Glomerular endothelial cell (primary cell): Measurements from ENCODE around the gene CCDC148. TPM values are rescaled to one million over a fixed set of nuclear protein-coding genes. Genes with fewer than 3 reads are reported as not detected.
"Not testable (repeated sequence)": the region's sequence is repeated elsewhere in the genome, so short reads cannot be mapped to it uniquely, and the experiment has no call there.

Source experiments
- DNase-seq: peaks from one replicate; pipeline ENCODE4 v3.0.0-alpha.2; 2011; ENCODE audit warnings: low read depth, low spot score; ENCODE audit errors: extremely low read depth
- total RNA-seq: library from RNA; depleted of rRNA; stranded (reverse); fragments of >200 nt; gene quantifications from 2 replicates; pipeline ENCODE4 v1.2.3, GENCODE V29; 2015

CCDC148 gene
- total RNA-seq, 1 donor from 2014 or later: 0.35 TPM

DNA sequence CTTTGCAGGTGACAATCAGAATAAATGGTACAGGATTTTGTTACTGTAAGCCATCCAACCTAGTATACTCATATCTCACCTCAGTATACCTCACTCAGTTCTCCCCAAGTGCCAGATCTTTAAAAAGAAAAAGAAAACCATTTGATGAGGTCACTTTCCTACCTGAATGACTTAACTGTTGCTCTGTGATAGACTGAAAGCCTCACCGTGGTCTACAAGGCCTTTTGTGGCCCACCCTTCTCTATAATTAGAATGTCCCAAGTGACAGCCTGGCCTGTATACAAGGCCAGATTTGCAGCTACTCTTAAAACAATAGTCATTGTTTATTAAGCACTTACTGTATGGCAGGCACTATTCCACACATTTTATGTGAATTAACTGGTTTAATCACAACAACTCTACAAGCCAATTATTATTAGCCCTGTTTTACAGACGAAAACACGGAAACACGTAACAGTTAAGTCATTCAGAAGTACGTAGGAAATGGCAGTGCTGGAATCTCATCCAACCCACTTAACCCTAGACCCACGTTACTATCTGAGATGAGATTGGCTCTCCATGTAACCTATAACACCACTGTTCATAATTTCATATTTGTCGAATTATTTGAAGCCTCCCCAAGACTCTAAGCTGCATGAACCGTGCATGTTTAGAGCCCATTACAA lies 28.5 kb upstream of the CCDC148 start:
- peak; percentile 36 for DNase-seq

DNA sequence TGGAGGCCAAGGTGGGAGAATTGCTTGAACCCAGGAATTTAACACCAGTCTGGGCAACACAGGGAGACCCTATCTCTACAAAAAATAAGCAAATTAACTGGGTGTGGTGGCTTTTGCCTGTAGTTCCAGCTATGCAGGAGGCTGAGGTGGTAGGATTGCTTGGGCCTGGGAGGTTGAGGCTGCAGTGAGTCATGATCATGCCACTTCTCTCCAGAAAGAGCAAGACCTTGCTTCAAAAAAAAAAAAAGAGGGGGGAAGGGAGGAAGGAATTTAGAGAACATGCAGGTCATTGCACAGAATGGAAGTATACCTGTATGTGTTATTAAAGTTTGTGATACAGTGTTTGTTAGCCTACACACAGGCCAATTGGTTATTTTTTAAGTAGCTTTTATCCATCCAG lies 26.0 kb upstream of the CCDC148 start:
- no peak for DNase-seq

DNA sequence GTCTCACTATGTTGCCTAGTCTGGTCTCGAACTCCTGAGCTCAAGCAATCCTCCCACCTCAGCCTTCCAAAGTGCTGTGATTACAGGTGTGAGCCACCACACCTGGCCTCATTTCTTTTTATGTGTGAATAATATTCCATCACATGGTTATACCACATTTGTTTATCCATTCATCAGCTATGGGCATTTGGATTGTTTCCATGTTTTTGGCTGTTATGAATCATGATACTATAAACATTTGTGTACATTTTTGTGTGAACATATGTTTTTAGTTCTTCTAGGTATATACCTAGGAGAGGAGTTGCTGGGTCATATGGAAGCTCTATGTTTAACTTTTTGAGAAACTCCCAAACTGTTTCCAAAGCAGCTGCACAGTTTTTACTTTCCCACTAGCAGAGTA lies 24.6 kb upstream of the CCDC148 start:
- DNase-seq: no peak

DNA sequence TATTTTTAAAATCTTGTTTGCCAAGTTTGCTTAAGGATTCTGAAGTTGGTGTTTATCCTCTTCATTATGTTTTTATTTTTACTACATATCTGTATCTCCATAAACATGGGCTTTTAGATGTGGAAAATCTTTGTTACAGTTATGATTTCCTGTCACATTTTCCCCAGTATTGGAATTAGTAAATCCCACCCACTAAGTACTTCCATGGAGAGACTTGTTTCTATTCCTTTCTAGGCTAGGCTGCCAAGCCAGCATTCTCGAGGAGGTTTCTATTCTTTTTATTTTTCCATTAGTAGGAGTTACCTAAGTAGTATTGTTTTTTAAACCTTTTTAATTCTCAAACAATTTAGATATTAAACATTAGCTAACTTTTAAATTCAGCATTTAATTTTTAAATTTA lies 22.3 kb upstream of the CCDC148 start:
- no peak for DNase-seq

GRCh38 chr2:158478237-158478636 lies 21.7 kb upstream of the CCDC148 start:
- DNase-seq: no peak

DNA sequence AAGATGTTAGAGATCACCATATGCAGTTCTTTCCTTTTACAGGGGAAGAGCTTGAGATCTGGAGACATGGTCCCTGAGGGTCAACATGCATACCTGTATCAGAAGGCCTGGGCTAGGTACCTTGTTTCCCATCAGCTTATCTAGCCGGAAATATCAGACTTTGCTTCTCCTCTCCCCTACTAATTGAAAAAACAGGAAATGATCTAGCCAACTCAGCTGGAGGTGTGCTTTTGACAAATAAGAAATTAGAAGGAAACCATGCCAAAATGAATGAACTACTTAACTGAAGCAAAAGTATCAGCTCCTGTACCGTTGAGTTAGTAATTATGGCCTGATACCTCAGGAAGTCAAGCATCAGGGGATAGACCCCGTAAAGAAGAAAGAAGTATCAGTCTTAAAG lies 20.6 kb upstream of the CCDC148 start:
- DNase-seq: no peak

GRCh38 chr2:158474526-158475011 lies 18.0 kb upstream of the CCDC148 start:
- not testable (repeated sequence) for DNase-seq

- no peak for DNase-seq
Measured at GRCh38 chr2:158473719-158474392, 17.3 kb upstream of the CCDC148 start.

- not testable (repeated sequence) for DNase-seq
Measured at GRCh38 chr2:158473300-158473699, 16.7 kb upstream of the CCDC148 start.

- not testable (repeated sequence) for DNase-seq
Measured at GRCh38 chr2:158472829-158473228, 16.3 kb upstream of the CCDC148 start.

DNA sequence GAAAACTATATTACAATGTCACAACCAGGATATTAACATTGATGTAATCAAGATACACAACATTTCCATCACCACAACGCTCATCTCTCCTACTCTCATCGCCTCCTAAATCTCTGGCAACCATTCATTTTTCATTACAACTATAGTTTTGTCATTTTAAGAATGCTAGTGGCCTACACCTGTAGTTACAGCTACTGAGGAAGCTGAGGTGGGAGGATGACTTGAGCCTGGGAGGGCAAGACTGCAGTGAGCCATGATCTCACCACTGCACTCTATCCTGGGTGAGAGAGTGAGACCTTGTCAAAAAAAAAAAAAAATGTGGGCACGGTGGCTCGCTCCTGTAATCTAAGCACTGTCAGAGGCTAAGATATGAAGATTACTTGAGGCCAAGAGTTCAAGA lies 10.7 kb upstream of the CCDC148 start:
- DNase-seq: no peak

GRCh38 chr2:158464426-158465281 lies 8.1 kb upstream of the CCDC148 start:
- DNase-seq: no peak

- DNase-seq: no peak
Measured at GRCh38 chr2:158463496-158464095, 7.0 kb upstream of the CCDC148 start.

GRCh38 chr2:158460632-158461297 lies 4.2 kb upstream of the CCDC148 start:
- DNase-seq: no peak

DNA sequence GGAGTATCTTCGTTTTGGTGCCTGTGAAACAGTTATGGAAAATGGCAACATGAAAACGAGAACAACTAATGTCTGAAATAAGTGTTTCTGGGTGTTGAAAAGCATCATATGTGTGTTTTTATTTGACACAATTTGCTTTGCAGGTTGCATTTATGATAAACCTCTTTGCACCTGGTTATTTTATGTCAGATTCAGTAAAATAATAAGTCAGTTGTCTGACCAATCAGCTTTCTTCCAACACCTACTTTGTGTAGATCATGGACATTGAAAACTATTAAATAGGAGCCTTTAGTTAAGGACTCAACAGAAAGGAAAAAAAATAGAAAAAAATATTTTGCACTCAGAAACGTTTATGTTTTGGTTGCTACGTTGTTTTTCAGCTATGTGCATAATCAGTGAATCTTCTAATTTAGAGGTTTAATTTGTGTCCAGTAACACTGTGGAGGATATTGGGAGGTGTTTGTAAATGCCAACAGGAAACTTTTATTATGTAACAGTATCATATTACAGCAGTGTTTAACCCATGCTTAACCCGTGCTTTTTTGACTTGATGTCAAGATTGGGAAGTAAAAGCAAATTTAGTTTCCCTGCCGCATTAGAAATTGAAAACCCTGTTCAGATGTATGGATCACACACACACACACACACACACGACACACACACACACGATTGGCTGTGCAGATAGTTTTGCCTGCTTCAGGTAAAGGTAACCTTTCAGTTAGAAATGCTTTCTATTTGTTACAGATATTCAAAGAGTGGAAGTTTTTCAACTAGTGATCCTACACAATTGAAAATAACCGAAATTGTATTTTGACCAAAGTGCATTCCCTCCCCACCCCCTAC lies 2.8 kb upstream of the CCDC148 start:
- no peak for DNase-seq

DNA sequence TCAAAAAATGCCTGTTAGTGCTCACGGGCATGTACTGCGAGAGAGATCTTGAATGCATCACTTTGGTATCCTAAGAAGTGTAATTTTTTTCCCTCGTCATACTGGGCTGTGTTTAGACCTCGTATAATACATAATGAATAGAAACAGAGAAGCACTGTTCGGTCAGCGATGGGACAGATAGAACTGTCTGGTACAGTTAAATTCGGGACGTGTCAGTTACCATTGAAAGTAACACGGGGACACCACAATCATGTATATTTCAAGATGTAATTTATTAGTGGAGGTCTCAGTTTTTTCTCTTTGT lies 2.0 kb upstream of the CCDC148 start:
- no peak for DNase-seq

GRCh38 chr2:158457826-158458616 lies 1.5 kb upstream of the CCDC148 start:
- no peak for DNase-seq

GRCh38 chr2:158457092-158457825 lies 706 bp upstream of the CCDC148 start:
- DNase-seq: no peak
